Activated CD4-positive, CD25-positive, alpha-beta regulatory T cell treated with anti-CD3 and anti-CD28 coated beads, Interleukin-2, amount 50 U/mL, for 72 hours (primary cell): ENCODE measurements around the gene KRTAP10-4.
"Not testable (repeated sequence)": the region's sequence is repeated elsewhere in the genome, so short reads cannot be mapped to it uniquely, and the experiment has no call there.

Experiments
- DNase-seq: peaks from one replicate; pipeline ENCODE4 v3.0.0; 2021

KRTAP10-4 gene

DNA sequence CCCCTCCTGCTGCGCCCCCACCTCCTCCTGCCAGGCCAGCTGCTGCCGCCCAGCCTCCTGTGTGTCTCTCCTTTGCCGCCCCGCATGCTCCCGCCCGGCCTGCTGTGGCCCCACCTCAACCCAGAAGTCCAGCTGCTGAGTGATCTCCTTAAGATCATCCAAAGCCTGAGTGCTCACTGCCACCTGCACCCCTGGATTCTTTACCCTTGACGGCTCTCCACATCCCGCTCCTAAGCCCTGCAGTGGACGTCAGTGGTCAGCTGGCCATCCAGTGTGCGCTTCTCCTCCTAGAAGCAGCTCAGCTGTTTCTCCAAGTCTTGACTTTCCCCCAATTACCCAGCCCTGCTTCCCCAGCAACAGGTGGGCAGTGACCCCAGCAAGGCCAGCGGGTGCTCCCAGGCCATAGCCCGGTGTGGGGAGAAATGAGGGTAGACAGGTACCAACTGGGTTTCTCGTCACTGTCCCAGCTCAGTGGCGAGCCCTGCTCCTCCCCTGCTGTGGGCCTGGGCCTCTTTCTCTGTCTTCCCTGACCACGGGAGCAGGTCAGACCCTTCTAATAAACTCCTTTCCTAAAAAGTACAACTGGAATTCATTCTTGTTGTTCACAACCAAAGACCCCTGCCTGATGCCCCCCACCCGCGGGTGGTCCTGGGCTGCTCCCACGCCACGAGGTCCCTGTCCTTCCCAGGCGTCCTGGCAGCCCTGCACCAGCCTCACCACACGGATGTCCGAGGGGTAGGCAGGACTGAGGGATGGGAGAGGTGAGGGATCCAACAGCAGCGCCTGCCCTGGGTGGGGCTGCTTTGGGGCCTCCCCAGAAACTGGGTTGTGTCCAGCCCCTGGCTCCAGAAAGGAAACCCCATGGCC is 28.3 kb downstream of the KRTAP10-4 start:
- DNase-seq, result no peak

DNA sequence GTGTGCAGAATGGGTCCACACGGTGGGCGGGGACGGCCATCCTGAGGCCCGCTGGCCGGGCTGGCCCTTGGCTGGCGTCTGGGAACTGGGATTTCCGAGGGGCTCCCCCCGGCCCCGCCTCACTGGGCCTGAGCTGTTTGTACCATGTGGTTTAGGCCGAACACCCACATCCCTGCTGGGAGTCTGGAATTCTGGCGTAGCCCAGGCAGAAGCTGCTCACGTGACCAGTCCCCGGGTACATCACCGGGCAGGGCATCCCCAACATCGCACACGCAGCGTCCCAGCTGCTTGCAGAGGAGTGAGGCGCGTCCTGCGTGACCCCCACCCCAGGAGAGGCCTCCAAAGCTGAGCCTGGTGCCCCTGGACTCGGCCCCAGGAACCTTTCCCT is 28.9 kb downstream of the KRTAP10-4 start:
- no peak for DNase-seq

DNA sequence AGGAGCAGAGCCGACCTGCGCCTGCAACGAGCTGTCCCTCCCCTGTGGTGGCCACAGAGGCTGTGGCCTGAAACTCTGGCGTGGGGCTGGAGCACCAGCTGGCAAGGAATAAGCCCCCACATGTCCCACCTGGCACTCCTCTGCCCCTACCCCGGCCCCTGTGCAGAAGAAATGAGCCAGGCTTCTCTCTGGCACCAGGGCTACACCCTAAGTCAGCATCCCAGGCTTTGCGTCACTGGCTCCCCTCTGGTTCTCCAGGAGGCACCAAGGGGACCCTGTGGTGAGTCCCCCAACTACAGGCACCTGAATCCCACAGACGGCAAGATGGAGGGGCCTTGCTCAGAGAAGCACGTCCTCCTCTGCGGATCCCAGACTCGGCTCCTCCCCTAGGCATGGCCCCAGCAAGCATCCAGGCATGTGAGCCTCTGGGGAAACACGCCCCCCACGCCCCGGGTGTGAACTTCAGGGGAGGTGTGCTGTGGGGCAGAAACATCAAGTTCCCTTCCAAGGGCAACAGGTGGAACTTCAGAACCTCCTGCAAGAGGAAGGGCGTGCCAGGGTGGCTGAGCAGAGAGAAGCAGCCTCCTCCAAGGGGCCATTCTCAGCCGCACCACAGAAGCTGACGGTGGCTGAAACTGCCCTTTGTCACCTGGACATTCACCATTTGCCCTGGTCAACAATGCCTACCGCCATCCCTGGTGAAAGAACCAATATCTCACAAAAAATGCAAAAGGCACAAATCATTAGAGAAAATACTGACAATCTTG is 29.8 kb downstream of the KRTAP10-4 start:
- DNase-seq, result no peak

DNA sequence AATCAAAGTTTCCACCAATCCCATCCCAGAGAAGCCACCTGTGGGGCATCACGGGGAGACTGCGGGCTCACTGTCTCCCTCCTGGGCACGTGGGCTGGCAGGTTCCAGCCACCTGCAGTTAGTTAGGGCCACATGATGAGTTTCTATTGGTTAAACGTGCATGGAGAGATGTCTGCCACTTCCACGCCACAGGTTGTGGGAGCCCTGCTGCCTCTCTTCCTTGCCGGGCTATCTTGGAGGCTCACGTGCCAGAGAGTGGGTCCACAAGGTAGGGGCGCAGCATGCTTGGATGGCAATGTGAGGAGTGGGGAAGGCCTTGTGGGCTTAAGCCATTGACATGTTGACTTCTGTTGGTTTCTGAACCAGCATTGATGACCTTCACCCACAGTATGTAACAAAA is 30.4 kb downstream of the KRTAP10-4 start:
- no peak for DNase-seq

DNA sequence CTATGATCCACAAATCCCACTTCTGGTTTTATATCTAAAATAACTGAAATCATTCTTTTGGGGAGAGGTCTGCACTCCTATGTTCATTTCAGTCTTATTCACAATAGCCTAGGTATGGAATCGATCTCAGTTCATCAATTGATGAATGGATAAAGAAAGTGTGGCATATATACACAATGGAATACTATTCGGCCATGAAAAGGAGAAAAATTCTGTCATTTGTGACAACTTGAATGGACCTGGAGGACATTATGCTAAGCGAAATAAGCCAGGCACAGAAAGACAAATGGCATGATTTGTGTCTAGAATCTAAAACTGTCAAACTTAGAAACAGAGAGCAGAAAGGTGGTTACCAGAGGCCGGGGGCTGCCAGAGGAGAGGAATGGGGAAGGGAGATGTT is 33.0 kb downstream of the KRTAP10-4 start:
- DNase-seq, result no peak

DNA sequence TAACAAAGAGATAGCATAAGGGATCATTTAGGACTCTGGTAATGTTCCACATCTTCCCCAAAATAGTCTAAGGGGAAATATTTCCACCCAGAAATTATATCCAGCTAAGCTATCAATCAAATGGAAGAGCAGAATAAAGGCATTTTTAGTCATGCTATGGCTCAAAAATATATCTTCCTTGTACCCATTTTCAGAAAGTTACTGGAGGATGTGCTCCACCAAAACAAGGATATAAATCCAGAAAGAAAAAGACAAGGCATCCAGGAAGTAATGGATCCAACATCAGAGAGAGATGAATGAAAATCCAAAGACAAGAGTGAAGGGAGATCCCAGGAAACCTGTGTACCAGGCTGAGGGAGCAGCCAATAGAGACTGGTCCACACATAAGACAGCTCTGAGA is 35.7 kb downstream of the KRTAP10-4 start:
- no peak for DNase-seq

DNA sequence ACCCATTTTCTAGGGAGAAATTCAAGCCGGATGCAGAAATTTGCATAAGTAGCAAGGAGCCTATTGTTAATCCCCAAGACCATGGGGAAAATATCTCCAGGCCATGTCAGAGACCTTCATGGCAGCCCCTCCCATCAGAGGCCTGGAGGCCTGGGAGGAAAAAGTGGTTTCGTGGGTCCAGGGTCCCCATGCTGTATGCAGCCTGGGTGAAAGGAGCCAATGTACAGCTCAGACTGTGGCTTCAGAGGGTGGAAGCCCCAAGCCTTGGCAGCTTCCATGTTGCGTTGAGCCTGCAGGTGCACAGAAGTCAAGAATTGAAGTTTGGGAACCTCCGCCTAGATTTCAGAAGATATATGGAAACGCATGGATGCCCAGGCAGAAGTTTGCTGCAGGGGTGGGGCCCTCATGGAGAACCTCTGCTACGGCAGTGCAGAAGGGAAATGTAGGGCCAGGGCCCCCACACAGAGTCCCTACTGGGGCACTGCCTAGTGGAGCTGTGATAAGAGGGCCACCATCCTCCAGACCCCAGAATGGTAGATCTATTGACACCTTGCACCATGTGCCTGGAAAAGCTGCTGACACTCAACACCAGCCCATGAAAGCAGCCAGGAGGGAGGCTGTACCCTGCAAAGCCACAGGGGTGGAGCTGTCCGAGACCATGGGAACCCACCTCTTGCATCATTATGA is 36.8 kb downstream of the KRTAP10-4 start:
- not testable (repeated sequence) for DNase-seq

DNA sequence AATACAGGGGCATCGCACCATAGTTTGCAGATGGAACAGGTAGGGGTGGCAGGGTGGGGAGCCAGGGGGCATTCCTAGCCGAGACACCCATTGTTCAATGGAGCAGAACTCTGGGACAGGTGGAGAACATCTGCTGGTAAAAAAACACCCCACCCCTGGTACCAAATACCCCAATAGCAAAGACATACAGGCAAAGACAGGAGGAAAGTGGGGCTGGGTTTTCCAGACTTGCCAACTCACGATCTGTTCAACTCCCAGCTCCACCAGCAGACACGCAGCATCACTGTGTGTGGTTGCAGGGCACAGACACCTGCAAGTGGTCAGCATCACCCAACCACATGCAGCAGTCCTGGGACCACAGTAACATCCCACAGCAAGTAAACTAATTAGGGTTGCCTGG is 38.0 kb downstream of the KRTAP10-4 start:
- DNase-seq, result no peak

DNA sequence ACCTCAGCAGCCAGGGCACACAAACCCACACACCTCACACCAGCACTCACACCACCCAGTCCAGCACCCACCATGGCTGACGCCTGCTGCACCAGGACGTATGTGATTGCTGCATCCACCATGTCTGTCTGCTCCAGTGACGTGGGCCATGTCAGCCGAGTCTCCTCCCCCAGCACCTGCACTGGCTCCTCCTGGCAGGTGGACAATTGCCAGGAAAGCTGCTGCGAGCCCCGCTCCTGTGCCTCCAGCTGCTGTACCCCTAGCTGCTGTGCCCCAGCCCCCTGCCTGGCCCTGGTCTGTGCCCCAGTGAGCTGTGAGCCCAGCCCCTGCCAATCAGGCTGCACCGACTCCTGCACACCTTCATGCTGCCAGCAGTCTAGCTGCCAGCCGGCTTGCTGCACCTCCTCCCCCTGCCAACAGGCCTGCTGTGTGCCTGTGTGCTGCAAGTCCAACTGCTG is 38.5 kb downstream of the KRTAP10-4 start, which contains the start of gene KRTAP10-8:
Gene KRTAP10-8 (plus strand): TSS at position 51 of the 458 bp plus-strand sequence. CDS start 22 bp downstream, at position 73.
- no peak for DNase-seq

DNA sequence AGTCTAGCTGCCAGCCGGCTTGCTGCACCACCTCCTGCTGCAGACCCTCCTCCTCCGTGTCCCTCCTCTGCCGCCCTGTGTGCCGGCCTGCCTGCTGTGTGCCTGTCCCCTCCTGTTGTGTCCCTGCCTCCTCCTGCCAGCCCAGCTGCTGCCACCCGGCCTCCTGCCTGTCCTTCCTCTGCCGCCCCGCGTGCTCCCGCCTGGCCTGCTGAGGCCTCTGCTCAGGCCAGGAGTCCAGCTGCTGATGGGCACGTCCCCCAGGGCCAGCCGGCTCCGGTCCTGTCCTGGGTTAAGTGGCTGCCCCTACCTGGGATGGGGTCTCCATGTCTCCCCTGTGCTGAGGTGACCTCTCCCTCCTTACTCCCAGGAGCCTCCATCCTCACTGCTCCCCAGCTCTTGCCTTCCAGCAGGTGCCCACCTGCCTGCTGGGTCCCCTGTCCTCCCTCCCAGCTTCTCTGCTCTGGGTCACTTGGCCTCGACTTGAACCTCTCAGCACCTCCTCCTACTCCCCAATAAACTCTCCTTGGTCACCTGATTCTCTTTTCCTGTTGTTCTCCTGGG is 39.2 kb downstream of the KRTAP10-4 start:
- peak; percentile 21 for DNase-seq

DNA sequence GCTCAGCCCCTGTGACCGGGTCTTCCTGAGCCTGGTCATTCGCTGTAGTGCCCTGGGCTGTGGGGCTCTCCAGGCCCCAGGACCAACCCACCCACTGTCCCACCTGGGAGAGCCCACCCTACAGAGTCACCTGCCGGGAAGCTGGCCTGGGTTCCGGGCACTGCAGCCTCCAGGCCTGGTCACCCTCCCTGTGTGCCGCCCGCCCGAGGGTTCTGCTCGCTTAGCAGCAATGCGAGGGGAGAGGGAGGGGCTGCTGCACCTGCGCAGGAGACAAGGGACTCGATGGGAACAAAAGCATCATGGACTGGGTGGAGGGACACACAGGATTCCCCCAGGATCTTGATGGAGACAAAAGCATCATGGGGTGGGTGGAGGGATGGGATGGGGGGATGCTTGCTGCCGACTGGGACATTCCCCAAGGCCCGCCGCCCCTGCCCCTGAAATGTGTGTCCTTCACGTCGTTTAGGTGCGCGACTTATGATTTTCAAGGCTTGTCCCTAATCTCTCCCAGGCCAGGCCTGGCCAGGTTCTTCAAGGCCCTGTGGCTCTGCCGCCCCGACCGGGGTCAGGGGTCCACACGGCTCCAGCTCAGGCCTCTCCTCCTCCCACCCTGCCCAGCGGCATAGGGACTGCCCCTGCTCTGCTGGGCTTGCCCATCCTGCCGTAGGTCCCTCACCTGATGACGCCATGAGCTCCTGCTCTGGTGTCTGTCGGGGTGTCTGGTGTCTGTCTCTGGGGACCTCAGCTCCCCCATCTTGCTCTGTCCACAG is 40.0 kb downstream of the KRTAP10-4 start:
- DNase-seq, result peak; percentile 17

DNA sequence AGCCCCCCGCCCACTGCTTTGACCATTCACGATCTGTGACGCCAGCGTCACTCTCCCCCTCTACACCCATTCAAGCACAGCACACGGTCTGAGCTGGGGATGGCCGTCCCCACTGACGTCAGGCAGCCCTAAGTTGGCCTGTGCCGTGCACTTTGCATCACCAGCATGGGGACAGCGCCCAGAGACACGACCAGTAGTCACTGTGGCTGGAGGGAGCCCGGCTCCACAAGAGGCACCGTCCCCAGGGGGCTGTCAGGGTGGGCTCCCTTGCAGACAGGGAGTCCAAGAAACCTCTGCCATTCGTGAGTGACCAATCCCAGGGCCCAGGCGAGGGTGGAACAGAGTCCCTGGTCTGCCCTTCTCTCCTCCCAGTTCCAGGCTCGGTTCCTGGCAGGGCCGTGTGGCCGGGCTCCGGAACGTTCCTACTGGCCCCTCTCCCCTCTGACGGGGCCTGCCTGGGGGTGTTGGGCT is 40.7 kb downstream of the KRTAP10-4 start:
- peak; percentile 23 for DNase-seq

DNA sequence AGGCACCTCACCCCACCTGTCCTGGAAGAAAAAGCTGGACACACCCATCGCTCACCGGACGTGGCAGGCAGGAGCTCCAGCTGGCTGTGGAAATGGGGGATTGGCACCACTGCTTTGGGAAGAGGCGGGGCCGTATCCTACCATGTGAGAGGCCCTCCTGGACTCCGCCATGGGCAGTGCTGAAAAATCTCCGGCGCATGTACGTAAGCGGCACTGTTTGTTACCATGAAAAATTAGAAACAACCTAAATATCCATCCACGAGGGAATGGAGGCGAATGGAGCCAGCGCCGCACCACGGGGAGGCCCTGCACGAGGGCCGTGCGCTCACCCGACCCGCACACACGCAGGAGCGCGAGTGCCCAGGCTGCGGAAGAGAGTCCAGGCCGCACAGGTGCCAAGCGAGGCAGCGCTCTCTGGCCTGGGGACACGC is 41.4 kb downstream of the KRTAP10-4 start:
- DNase-seq, result no peak

DNA sequence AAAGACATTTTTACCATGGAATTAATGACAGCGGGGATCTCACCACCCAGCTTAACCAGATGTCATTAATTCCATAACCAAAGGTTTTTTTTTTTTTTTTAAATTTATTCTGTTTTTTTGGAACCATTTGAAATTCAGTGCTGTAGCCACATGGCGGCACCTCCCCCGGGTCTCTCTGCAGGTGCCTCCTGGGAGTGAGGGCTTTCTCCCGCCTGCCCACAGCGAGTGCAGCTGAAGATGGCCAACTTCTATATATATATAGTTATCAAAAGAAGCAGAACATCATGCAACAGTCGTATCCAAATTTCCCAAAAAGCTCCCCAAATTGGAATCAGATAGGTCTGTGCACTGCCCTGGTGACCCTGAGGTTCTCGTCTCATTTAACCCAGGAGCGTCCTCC is 41.9 kb downstream of the KRTAP10-4 start:
- no peak for DNase-seq

DNA sequence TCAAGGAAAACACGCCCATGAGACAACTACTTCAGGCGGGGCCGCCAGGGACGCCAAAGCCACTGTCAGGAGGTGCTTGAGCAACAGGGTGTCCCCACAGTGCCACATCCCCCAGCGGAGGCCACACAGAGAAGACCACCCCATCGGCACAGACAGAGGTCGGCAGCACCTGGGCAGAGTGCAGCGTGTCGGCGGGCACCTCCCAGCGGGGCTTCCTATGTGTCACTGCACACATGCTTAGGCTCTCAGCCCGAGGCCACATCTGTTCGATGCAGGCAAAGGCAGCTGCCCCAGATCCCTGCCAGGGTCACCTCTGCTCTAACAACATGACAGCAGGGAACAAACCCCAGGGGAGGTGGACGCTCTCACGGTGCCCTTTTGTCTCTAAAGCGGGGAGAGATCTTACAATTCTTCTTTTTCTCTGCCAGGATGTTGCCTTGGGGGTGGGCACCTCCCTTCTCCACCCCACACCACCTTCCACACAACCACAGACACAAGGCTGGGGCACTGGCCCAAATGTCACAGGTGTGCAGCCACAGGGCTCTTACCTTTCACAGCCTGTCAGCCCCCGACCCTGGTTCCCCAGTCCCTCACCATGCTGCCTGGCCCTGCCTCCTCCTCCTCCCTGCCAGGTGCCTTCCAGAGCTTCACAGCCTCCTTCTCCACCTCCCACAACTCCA is 42.5 kb downstream of the KRTAP10-4 start:
- peak; percentile 25 for DNase-seq

DNA sequence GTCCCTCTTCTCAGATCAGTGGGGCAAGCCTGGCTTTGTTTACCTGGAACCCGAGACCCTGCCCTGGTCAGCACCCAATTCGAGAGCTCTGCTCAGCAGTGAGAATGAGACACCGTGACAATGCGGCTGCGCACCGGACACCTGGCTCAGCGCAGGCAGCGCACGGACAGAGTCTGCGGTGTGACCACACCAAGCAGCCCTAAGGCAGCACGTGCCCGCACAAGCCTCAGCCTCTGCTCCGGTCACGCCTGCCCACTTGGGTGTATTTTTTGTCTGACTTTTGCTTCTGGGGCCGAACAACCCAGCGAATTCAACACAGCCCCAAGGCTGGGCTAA is 43.0 kb downstream of the KRTAP10-4 start:
- no peak for DNase-seq

DNA sequence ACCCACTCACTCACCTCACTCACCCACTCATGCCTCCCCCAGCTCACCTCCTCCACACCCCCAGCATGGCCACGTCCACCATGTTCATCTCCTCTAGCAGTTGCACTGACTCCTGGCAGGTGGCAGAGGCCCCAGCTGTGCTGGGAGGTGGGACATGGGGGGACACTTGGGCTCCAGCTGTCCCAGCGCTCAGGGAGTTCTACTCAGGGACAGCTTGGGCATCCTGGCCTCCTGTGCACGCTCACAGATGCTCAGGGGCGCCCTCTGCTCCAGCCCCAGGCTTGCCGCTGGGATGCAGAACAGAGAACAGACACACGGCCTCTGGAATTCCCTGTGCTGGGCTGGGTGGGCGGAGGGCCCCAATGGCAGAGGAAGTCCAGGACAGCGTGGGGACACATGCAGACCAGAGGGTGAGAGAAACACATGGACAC is 43.6 kb downstream of the KRTAP10-4 start:
- DNase-seq, result no peak

DNA sequence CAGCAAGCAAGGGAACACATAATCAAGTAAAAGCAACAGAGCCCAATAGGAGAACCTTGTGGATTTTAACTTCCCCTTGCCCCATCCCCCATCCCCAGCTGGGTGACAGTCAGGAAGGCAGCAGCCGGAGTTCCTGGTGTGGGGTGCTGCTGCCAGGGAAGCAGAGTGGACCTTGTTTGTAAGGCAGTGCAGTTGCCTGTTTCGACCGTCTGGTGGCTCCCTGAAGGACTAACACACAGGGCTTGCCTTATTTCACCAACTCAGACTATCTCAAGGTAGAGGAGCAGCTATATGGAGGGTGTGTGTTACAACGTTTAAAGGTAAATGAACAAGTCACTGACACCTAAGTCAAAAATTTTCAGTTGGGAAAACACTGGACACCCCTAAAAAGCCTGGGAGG is 45.0 kb downstream of the KRTAP10-4 start:
- no peak for DNase-seq

DNA sequence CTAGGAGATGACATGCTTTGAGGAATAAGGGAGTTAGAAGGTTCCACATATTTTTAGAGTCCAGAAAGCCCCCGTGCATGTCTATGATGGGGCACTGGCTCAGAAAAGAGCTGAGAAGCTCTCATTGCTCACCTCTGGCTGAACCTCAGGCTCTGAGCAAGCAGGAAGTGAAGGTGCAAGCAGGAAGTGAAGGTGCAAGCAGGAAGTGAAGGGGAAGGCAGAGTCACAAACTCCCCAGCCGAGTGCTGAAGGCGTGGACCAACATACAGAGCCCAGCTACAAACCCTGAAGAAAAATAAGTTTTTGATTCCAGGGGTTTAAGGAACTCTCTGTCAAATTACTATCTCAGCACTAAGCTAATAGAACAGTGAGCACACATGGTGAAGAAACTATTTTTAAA is 45.4 kb downstream of the KRTAP10-4 start:
- peak; percentile 50 for DNase-seq

DNA sequence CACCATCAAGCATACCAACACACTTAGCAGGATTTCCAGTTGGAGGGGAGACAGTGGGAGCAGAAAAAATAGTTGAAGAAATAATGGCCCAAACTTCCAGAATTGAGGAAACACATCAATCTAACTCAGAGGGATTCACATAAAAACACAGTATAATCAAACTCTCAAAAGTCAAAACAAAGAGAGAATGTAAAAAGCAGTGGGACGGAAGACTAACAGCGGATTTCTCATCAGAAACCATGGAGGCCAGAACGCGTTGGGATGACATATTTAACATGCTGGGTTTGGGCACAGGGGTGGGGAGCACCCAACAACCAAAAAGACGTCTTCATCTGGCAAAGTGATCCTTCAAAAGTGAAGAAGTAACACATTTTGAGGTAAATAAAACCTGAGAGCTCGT is 46.4 kb downstream of the KRTAP10-4 start:
- DNase-seq, result no peak

DNA sequence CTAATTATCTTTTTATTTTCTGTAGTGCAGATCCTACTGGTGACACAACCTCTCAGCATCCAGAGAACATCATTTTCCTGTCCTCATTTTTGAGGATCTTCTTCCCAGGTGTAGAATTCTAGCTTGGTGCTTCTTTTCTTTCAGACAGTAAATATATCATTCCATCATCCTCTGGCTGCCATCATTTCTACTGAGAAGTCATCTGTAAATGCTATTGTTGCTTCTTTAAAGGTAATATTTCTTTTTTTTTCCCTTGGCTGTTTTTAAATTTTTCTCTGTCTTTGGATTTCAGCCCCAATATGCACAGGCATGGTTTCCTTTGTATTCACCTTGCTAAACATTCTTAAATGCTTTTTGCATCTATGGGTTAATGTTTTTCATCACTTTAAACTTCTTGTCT is 50.0 kb downstream of the KRTAP10-4 start:
- no peak for DNase-seq
